ENCODE data around the gene MAP9.
"Not testable (repeated sequence)": the region's sequence is repeated elsewhere in the genome, so short reads cannot be mapped to it uniquely, and the experiment has no call there.

Gene MAP9

GRCh38 chr4:155339999-155340398 lies 36.8 kb downstream of the MAP9 start:
- no peak for DNase-seq

GRCh38 chr4:155339588-155339987 lies 37.2 kb downstream of the MAP9 start:
- DNase-seq: no peak

GRCh38 chr4:155338196-155338595 lies 38.6 kb downstream of the MAP9 start:
- no peak for DNase-seq

- no peak for DNase-seq
Measured at GRCh38 chr4:155336242-155336641, 40.5 kb downstream of the MAP9 start.

- DNase-seq: no peak
Measured at GRCh38 chr4:155331478-155331877, 45.3 kb downstream of the MAP9 start.

GRCh38 chr4:155322782-155323181 lies 54.0 kb downstream of the MAP9 start:
- no peak for DNase-seq

GRCh38 chr4:155321006-155321405 lies 55.8 kb downstream of the MAP9 start:
- no peak for DNase-seq

- DNase-seq: no peak
Measured at GRCh38 chr4:155319516-155319915, 57.2 kb downstream of the MAP9 start.

GRCh38 chr4:155312027-155312426 lies 64.7 kb downstream of the MAP9 start:
- DNase-seq: not testable (repeated sequence)

- DNase-seq: no peak
Measured at GRCh38 chr4:155307731-155308277, 69.0 kb downstream of the MAP9 start.

GRCh38 chr4:155305619-155306018 lies 71.1 kb downstream of the MAP9 start:
- DNase-seq: no peak

GRCh38 chr4:155304375-155304774 lies 72.4 kb downstream of the MAP9 start:
- no peak for DNase-seq

GRCh38 chr4:155299103-155299502 lies 77.7 kb downstream of the MAP9 start:
- DNase-seq: no peak
